OCI-LY3 (cell line): ENCODE results near the gene NTRK2.

Experiments
- EZH2phosphoT487 ChIP-seq: fragments of 200-600 bp; shearing (Covaris generic); IDR thresholded peaks from 2 replicates; pipeline ENCODE4 v1.6.1; 2018; ENCODE audit warnings: antibody characterized with exemption, mixed run types, low read depth
- TF ChIP-seq, protein P1 (sequence below): fragments of 200-600, 300-600 bp; sonication (generic); IDR thresholded peaks from 2 replicates; pipeline ENCODE4 v1.5.1; 2014; ENCODE audit warnings: antibody characterized with exemption, low read length, low read depth

- TF ChIP-seq, protein P1, sequence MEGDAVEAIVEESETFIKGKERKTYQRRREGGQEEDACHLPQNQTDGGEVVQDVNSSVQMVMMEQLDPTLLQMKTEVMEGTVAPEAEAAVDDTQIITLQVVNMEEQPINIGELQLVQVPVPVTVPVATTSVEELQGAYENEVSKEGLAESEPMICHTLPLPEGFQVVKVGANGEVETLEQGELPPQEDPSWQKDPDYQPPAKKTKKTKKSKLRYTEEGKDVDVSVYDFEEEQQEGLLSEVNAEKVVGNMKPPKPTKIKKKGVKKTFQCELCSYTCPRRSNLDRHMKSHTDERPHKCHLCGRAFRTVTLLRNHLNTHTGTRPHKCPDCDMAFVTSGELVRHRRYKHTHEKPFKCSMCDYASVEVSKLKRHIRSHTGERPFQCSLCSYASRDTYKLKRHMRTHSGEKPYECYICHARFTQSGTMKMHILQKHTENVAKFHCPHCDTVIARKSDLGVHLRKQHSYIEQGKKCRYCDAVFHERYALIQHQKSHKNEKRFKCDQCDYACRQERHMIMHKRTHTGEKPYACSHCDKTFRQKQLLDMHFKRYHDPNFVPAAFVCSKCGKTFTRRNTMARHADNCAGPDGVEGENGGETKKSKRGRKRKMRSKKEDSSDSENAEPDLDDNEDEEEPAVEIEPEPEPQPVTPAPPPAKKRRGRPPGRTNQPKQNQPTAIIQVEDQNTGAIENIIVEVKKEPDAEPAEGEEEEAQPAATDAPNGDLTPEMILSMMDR, result no peak
- no peak for TF ChIP-seq EZH2phosphoT487
These were observed 46.5 kb upstream of the NTRK2 start for GRCh38 chr9:84622981-84623380.
